ENCODE data around the gene POLR1G. TPM values are rescaled to one million over a fixed set of nuclear protein-coding genes. Genes with fewer than 3 reads are reported as not detected.

The POLR1G gene
- total and polyA plus RNA-seq, 9 of the 15 experiments (the other 6 are each of a cell fraction or from before 2014, with no cell fraction given) = 3.0 to 50.1 (median 27.4) TPM

GRCh38 chr19:45404557-45405434, 1.6 kb upstream of the POLR1G start, which contains the start of gene PPP1R13L (continued):
- TF ChIP-seq, protein P1, sequence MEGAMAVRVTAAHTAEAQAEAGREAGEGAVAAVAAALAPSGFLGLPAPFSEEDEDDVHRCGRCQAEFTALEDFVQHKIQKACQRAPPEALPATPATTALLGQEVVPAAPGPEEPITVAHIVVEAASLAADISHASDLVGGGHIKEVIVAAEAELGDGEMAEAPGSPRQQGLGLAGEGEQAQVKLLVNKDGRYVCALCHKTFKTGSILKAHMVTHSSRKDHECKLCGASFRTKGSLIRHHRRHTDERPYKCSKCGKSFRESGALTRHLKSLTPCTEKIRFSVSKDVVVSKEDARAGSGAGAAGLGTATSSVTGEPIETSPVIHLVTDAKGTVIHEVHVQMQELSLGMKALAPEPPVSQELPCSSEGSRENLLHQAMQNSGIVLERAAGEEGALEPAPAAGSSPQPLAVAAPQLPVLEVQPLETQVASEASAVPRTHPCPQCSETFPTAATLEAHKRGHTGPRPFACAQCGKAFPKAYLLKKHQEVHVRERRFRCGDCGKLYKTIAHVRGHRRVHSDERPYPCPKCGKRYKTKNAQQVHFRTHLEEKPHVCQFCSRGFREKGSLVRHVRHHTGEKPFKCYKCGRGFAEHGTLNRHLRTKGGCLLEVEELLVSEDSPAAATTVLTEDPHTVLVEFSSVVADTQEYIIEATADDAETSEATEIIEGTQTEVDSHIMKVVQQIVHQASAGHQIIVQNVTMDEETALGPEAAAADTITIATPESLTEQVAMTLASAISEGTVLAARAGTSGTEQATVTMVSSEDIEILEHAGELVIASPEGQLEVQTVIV (CRISPR knock-in tag; IDR thresholded peaks at IDR 0.05; ENCODE audit: borderline replicate concordance) = no peak
- TF ChIP-seq, protein P2, sequence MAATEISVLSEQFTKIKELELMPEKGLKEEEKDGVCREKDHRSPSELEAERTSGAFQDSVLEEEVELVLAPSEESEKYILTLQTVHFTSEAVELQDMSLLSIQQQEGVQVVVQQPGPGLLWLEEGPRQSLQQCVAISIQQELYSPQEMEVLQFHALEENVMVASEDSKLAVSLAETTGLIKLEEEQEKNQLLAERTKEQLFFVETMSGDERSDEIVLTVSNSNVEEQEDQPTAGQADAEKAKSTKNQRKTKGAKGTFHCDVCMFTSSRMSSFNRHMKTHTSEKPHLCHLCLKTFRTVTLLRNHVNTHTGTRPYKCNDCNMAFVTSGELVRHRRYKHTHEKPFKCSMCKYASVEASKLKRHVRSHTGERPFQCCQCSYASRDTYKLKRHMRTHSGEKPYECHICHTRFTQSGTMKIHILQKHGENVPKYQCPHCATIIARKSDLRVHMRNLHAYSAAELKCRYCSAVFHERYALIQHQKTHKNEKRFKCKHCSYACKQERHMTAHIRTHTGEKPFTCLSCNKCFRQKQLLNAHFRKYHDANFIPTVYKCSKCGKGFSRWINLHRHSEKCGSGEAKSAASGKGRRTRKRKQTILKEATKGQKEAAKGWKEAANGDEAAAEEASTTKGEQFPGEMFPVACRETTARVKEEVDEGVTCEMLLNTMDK (IDR thresholded peaks at IDR 0.05; ENCODE audit: borderline replicate concordance, insufficient read depth, low read depth, low read length, poor library complexity, severe bottlenecking) = no peak
- TF ChIP-seq IRF1 (CRISPR knock-in tag; IDR thresholded peaks at IDR 0.05; ENCODE audit: borderline replicate concordance) = no peak
- no peak for TF ChIP-seq ZNF175 (CRISPR knock-in tag; IDR thresholded peaks at IDR 0.05; ENCODE audit: low read depth)
- TF ChIP-seq FOXK1 (CRISPR knock-in tag; IDR thresholded peaks at IDR 0.05; ENCODE audit: borderline replicate concordance) = no peak
- no peak for TF ChIP-seq ZNF143 (CRISPR knock-in tag; IDR thresholded peaks at IDR 0.05)
- TF ChIP-seq, protein P3, sequence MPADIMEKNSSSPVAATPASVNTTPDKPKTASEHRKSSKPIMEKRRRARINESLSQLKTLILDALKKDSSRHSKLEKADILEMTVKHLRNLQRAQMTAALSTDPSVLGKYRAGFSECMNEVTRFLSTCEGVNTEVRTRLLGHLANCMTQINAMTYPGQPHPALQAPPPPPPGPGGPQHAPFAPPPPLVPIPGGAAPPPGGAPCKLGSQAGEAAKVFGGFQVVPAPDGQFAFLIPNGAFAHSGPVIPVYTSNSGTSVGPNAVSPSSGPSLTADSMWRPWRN (IDR thresholded peaks at IDR 0.05; ENCODE audit: low read depth) = no peak
- TF ChIP-seq TEAD2 (tag; IDR thresholded peaks at IDR 0.05) = no peak
- no peak for TF ChIP-seq RBM39 (optimal IDR thresholded peaks at IDR 0.05; ENCODE audit: low read depth, low read length)
- TF ChIP-seq NFYB (IDR thresholded peaks at IDR 0.05; ENCODE audit: extremely low read depth, insufficient read length) = no peak
- TF ChIP-seq NFIC (IDR thresholded peaks at IDR 0.05) = peak; percentile 76
- no peak for TF ChIP-seq HMG20B (CRISPR knock-in tag; IDR thresholded peaks at IDR 0.05)
- peak; percentile 97 for TF ChIP-seq SMARCA5 (IDR thresholded peaks at IDR 0.05)
- no peak for TF ChIP-seq ZFPM2 (CRISPR knock-in tag; IDR thresholded peaks at IDR 0.05)
- TF ChIP-seq, protein P4, sequence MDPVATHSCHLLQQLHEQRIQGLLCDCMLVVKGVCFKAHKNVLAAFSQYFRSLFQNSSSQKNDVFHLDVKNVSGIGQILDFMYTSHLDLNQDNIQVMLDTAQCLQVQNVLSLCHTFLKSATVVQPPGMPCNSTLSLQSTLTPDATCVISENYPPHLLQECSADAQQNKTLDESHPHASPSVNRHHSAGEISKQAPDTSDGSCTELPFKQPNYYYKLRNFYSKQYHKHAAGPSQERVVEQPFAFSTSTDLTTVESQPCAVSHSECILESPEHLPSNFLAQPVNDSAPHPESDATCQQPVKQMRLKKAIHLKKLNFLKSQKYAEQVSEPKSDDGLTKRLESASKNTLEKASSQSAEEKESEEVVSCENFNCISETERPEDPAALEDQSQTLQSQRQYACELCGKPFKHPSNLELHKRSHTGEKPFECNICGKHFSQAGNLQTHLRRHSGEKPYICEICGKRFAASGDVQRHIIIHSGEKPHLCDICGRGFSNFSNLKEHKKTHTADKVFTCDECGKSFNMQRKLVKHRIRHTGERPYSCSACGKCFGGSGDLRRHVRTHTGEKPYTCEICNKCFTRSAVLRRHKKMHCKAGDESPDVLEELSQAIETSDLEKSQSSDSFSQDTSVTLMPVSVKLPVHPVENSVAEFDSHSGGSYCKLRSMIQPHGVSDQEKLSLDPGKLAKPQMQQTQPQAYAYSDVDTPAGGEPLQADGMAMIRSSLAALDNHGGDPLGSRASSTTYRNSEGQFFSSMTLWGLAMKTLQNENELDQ (CRISPR knock-in tag; IDR thresholded peaks at IDR 0.05; ENCODE audit: borderline replicate concordance) = no peak
- TF ChIP-seq RHOXF2B (CRISPR knock-in tag; conservative IDR thresholded peaks at IDR 0.05) = no peak
- no peak for TF ChIP-seq ZNF133 (CRISPR knock-in tag; IDR thresholded peaks at IDR 0.05)
- no peak for TF ChIP-seq CAMTA2 (CRISPR knock-in tag; conservative IDR thresholded peaks at IDR 0.05)

Measured in K562 (cell line).